GM18511 (cell line): ENCODE measurements around the gene WASF2.

ENCODE experiments used
- ATAC-seq: cut with Tn5 transposase; IDR thresholded peaks from one replicate; pipeline ENCODE4 v1.9.1; 2021; ENCODE audit warnings: mild to moderate bottlenecking, moderate library complexity; ENCODE audit not compliant: unreplicated experiment

WASF2 gene

GRCh38 chr1:27363766-27364695, 125.9 kb downstream of the WASF2 start:
- ATAC-seq, result no peak

- no peak for ATAC-seq
Measured at GRCh38 chr1:27361553-27361952, 128.4 kb downstream of the WASF2 start.

- no peak for ATAC-seq
Measured at GRCh38 chr1:27361044-27361402, 128.9 kb downstream of the WASF2 start.

GRCh38 chr1:27360159-27361043, 129.6 kb downstream of the WASF2 start:
- ATAC-seq, result no peak

GRCh38 chr1:27359822-27360158, 130.2 kb downstream of the WASF2 start:
- ATAC-seq, result no peak

- no peak for ATAC-seq
Measured at GRCh38 chr1:27358928-27359313, 131.0 kb downstream of the WASF2 start.

GRCh38 chr1:27358038-27358927, 131.7 kb downstream of the WASF2 start:
- ATAC-seq, result no peak

GRCh38 chr1:27357281-27358037, 132.5 kb downstream of the WASF2 start:
- ATAC-seq, result peak; percentile 46

GRCh38 chr1:27356619-27357280, 133.2 kb downstream of the WASF2 start:
- ATAC-seq, result no peak

- no peak for ATAC-seq
Measured at GRCh38 chr1:27356277-27356618, 133.7 kb downstream of the WASF2 start.

- no peak for ATAC-seq
Measured at GRCh38 chr1:27355683-27356082, 134.3 kb downstream of the WASF2 start.
